ENCODE measurements around the gene XRCC5.

DNA sequence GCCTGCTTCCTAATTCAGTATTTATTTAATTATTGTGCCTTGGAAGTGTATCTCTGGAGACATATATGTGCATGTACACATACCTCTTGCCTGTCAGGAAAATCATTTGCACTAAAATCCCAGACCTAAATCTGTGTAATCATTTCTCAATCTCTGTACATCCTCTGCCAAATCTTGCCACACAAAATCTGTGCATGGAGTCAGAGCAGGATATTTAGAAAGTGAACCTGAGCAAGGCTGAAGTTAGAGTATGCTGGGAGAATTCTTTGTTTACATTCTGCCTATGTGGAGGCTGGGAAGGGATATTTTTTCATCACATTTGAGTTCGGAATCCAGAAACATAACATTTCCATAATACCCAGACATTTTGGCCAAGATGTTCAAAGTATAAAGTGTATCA is 9.3 kb downstream of the XRCC5 start:
- TF ChIP-seq, protein P1, sequence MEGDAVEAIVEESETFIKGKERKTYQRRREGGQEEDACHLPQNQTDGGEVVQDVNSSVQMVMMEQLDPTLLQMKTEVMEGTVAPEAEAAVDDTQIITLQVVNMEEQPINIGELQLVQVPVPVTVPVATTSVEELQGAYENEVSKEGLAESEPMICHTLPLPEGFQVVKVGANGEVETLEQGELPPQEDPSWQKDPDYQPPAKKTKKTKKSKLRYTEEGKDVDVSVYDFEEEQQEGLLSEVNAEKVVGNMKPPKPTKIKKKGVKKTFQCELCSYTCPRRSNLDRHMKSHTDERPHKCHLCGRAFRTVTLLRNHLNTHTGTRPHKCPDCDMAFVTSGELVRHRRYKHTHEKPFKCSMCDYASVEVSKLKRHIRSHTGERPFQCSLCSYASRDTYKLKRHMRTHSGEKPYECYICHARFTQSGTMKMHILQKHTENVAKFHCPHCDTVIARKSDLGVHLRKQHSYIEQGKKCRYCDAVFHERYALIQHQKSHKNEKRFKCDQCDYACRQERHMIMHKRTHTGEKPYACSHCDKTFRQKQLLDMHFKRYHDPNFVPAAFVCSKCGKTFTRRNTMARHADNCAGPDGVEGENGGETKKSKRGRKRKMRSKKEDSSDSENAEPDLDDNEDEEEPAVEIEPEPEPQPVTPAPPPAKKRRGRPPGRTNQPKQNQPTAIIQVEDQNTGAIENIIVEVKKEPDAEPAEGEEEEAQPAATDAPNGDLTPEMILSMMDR (IDR thresholded peaks at IDR 0.05; ENCODE audit: low read length), result no peak
- TF ChIP-seq EZH2 (IDR thresholded peaks at IDR 0.05; ENCODE audit: borderline replicate concordance, low read length), result no peak

All from OCI-LY1 (cell line).